HCT116 (cell line): ENCODE results near the gene UBA6. TPM values are rescaled to one million over a fixed set of nuclear protein-coding genes. Genes with fewer than 3 reads are reported as not detected.

Experiments
- ATAC-seq: fragments of 200-7000 bp; cut with Tn5 transposase; 2 replicates; pipeline ENCODE4 v1.9.1; 2020; ENCODE audit warnings: mild to moderate bottlenecking, moderate library complexity
- BruUV-seq: library from RNA; stranded (reverse); fragments of 400-500 nt; replicated peaks from 2 replicates; lab custom pipeline; 2021; lab: Mats Ljungman, UMichigan
- CTCF ChIA-PET: fragments of 300-600 bp; sonication (Branson Sonifier 250); formaldehyde crosslinking; loops from one replicate; lab custom pipeline; 2021; ENCODE audit warnings: antibody characterized with exemption; lab: Charles Lee
- POLR2A ChIA-PET: fragments of 300-600, 350-600 bp; sonication (Branson Sonifier 250); formaldehyde crosslinking; loops from one replicate; lab custom pipeline; 2021; ENCODE audit warnings: antibody characterized with exemption; lab: Charles Lee
- RAD21 ChIA-PET, 2 experiments: fragments of 300-600 bp; sonication (Branson Sonifier 250); formaldehyde crosslinking; loops; one replicate each; lab custom pipeline; 2023; ENCODE audit warnings: low total read pairs in 2 of 2; ENCODE audit not compliant: uncharacterized antibody in 2 of 2, unreplicated experiment in 2 of 2, low non-redundant PET in 1 of 2; lab: Charles Lee
- DNase-seq: peaks from one replicate; pipeline ENCODE4 v3.0.0-alpha.2; 2010; ENCODE audit warnings: low read depth, low spot score
- H2AFZ ChIP-seq: fragments of 200-600 bp; shearing (Covaris generic), sonication (generic); 2 replicates; pipeline ENCODE4 v1.6.1; 2017; ENCODE audit warnings: low read depth, mixed run types, mixed read lengths, antibody characterized with exemption, low read length; ENCODE audit not compliant: poor library complexity, severe bottlenecking
- H3K27ac ChIP-seq: 2 replicates; pipeline ENCODE4 v1.5.1; 2012; ENCODE audit warnings: low read depth, low read length
- H3K27me3 ChIP-seq: fragments of 200-600 bp; sonication (generic); 2 replicates; pipeline ENCODE4 v1.6.1; 2016; ENCODE audit warnings: mixed run types, low read length, mixed read lengths; ENCODE audit not compliant: insufficient read depth
- H3K36me3 ChIP-seq, 2 experiments: fragments of 200-500 bp in 1 of 2; fragments of 200-600 bp in 1 of 2; sonication (Bioruptor generic) in 1 of 2; sonication (generic) in 1 of 2; 2 replicates each; pipeline versions ENCODE4 v1.5.1 to v1.6.1; 2014 to 2016; ENCODE audit warnings: low read length in 2 of 2, inconsistent platforms in 1 of 2, mixed read lengths in 1 of 2, mixed run types in 1 of 2; ENCODE audit not compliant: insufficient read depth in 2 of 2, control insufficient read depth in 1 of 2
- H3K4me1 ChIP-seq, 2 experiments: fragments of 200-600 bp in 1 of 2; sonication (generic) in 1 of 2; 2 replicates each; pipeline versions ENCODE4 v1.5.1 to v1.6.1; 2012 to 2017; ENCODE audit warnings: low read length in 2 of 2, inconsistent platforms in 1 of 2, mild to moderate bottlenecking in 1 of 2, mixed read lengths in 1 of 2, mixed run types in 1 of 2, moderate library complexity in 1 of 2; ENCODE audit not compliant: insufficient read depth in 2 of 2, control insufficient read depth in 1 of 2
- H3K4me2 ChIP-seq: fragments of 200-600 bp; sonication (generic); 2 replicates; pipeline ENCODE4 v1.6.1; 2017; ENCODE audit warnings: mixed run types, low read length, mixed read lengths
- H3K4me3 ChIP-seq, 2 experiments: fragments of 200-600 bp in 1 of 2; sonication (generic) in 1 of 2; replicated peaks in 1 of 2; 2 replicates each; pipeline ENCODE4 v1.5.1; 2011 to 2016; ENCODE audit warnings: low read length in 2 of 2, control low read depth in 1 of 2, low read depth in 1 of 2, mild to moderate bottlenecking in 1 of 2, mixed read lengths in 1 of 2, mixed run types in 1 of 2
- H3K79me2 ChIP-seq: fragments of 200-600 bp; sonication (generic); 2 replicates; pipeline ENCODE4 v1.6.1; 2017; ENCODE audit warnings: mild to moderate bottlenecking, mixed run types, low read length, moderate library complexity, mixed read lengths; ENCODE audit not compliant: insufficient read depth
- H3K9ac ChIP-seq: fragments of 200-600 bp; sonication (generic); 2 replicates; pipeline ENCODE4 v1.6.1; 2016; ENCODE audit warnings: low read length, mixed read lengths
- H3K9me2 ChIP-seq: fragments of 200-600 bp; sonication (generic), shearing (Covaris generic); 2 replicates; pipeline ENCODE4 v1.6.1; 2017; ENCODE audit warnings: mixed run types, mild to moderate bottlenecking, moderate library complexity; ENCODE audit not compliant: insufficient read depth
- H3K9me3 ChIP-seq, 2 experiments: fragments of 200-500 bp in 1 of 2; fragments of 200-600 bp in 1 of 2; sonication (Bioruptor generic) in 1 of 2; sonication (generic) in 1 of 2; 2 replicates each; pipeline ENCODE4 v1.6.1; 2014 to 2017; ENCODE audit warnings: low read length in 2 of 2, mixed read lengths in 2 of 2, inconsistent platforms in 1 of 2, low read depth in 1 of 2, mild to moderate bottlenecking in 1 of 2, mixed run types in 1 of 2, moderate library complexity in 1 of 2; ENCODE audit not compliant: control insufficient read depth in 1 of 2, insufficient read depth in 1 of 2
- H4K20me1 ChIP-seq: fragments of 200-600 bp; sonication (generic), shearing (Covaris generic); 2 replicates; pipeline ENCODE4 v1.6.1; 2017; ENCODE audit warnings: mixed run types, mild to moderate bottlenecking, moderate library complexity; ENCODE audit not compliant: insufficient read depth
- EGR1 ChIP-seq: IDR thresholded peaks from 2 replicates; pipeline ENCODE4 v1.6.1; 2012; ENCODE audit warnings: low read depth
- ZNF274 ChIP-seq: fragments of 200-500 bp; sonication (Bioruptor generic); IDR thresholded peaks from 2 replicates; pipeline ENCODE4 v1.6.1; 2014; ENCODE audit warnings: mild to moderate bottlenecking, low read depth, low read length, inconsistent platforms
- intact Hi-C: fragments of 100-400 bp; cut with micrococcal nuclease; formaldehyde crosslinking; loops from 2 replicates; pipeline ENCODE4 v1.10.0; 2022
- total RNA-seq: library from RNA; stranded (reverse); gene quantifications from one replicate; pipeline ENCODE4 v1.2.1, GENCODE V29; 2021; ENCODE audit not compliant: unreplicated experiment
- TF ChIP-seq, protein P1 (sequence below): IDR thresholded peaks from 2 replicates; pipeline ENCODE4 v1.6.1; 2012; ENCODE audit warnings: low read depth

The UBA6 gene
- total RNA-seq, 1 experiment from 2014 or later: 98.9 TPM

DNA sequence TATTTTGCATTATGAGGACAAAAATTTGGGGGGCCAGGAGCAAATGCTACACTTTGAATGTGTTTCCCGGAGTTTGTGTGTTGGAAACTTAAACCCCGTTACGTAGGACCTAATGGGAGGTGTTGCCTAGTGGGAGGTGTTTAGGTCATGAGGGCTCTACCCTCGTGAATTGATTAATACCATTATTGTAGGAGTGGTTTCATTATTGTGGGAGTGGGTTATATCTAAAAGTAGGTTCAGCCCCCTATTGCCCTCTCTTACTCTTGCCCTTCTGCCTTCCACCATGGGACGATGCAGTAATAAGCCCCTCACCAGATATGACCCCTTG is 15.5 kb downstream of the UBA6 start:
- no peak for DNase-seq

More for the DNA sequence above, 15.5 kb downstream of the UBA6 start:
- H3K27ac ChIP-seq: no peak overlapping the region
- no peaks in the 10 kb centered on the region for H3K9me2 ChIP-seq
- H3K4me2 ChIP-seq: no peak overlapping the region
- no peak for ATAC-seq
- no peaks in the 10 kb centered on the region for H3K27me3 ChIP-seq
- no TSS peak for BruUV-seq
- H3K4me3 ChIP-seq: no peak overlapping the region
- H3K9ac ChIP-seq: no peak overlapping the region
- H4K20me1 ChIP-seq: 0 out of 2 replicates have a peak, but pooled peaks cover 5% of the 10 kb centered on the region
- peaks cover 71% of the 10 kb centered on the region for H3K79me2 ChIP-seq
- TF ChIP-seq ZNF274: no peak
- no peak for TF ChIP-seq EGR1
- TF ChIP-seq, protein P1, sequence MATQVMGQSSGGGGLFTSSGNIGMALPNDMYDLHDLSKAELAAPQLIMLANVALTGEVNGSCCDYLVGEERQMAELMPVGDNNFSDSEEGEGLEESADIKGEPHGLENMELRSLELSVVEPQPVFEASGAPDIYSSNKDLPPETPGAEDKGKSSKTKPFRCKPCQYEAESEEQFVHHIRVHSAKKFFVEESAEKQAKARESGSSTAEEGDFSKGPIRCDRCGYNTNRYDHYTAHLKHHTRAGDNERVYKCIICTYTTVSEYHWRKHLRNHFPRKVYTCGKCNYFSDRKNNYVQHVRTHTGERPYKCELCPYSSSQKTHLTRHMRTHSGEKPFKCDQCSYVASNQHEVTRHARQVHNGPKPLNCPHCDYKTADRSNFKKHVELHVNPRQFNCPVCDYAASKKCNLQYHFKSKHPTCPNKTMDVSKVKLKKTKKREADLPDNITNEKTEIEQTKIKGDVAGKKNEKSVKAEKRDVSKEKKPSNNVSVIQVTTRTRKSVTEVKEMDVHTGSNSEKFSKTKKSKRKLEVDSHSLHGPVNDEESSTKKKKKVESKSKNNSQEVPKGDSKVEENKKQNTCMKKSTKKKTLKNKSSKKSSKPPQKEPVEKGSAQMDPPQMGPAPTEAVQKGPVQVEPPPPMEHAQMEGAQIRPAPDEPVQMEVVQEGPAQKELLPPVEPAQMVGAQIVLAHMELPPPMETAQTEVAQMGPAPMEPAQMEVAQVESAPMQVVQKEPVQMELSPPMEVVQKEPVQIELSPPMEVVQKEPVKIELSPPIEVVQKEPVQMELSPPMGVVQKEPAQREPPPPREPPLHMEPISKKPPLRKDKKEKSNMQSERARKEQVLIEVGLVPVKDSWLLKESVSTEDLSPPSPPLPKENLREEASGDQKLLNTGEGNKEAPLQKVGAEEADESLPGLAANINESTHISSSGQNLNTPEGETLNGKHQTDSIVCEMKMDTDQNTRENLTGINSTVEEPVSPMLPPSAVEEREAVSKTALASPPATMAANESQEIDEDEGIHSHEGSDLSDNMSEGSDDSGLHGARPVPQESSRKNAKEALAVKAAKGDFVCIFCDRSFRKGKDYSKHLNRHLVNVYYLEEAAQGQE: no peak
- intact Hi-C loops: no loop called here
- ChIA-PET POLR2A (no interaction called here), CTCF (no interaction called here), RAD21 (no interaction called here)
- no peaks in the 10 kb centered on the region for H3K4me1 ChIP-seq
- H2AFZ ChIP-seq: no peak overlapping the region
- H3K9me3 ChIP-seq: no peaks in the 10 kb centered on the region
- peaks cover 2 to 9% of the 10 kb centered on the region in 2 experiments; a peak in 2 of 4 replicates for H3K36me3 ChIP-seq
